HCT116 (cell line): ENCODE measurements around the gene TOMM34. TPM values are rescaled to one million over a fixed set of nuclear protein-coding genes. Genes with fewer than 3 reads are reported as not detected.

Experiments used
- ATAC-seq: fragments of 200-7000 bp; cut with Tn5 transposase; 2 replicates; pipeline ENCODE4 v1.9.1; 2020; ENCODE audit warnings: mild to moderate bottlenecking, moderate library complexity
- BruUV-seq: library from RNA; stranded (reverse); fragments of 400-500 nt; replicated peaks from 2 replicates; lab custom pipeline; 2021; lab: Mats Ljungman, UMichigan
- CTCF ChIA-PET: fragments of 300-600 bp; sonication (Branson Sonifier 250); formaldehyde crosslinking; loops from one replicate; lab custom pipeline; 2021; ENCODE audit warnings: antibody characterized with exemption; lab: Charles Lee
- POLR2A ChIA-PET: fragments of 300-600, 350-600 bp; sonication (Branson Sonifier 250); formaldehyde crosslinking; loops from one replicate; lab custom pipeline; 2021; ENCODE audit warnings: antibody characterized with exemption; lab: Charles Lee
- RAD21 ChIA-PET, 2 experiments: fragments of 300-600 bp; sonication (Branson Sonifier 250); formaldehyde crosslinking; loops; one replicate each; lab custom pipeline; 2023; ENCODE audit warnings: low total read pairs in 2 of 2; ENCODE audit not compliant: uncharacterized antibody in 2 of 2, unreplicated experiment in 2 of 2, low non-redundant PET in 1 of 2; lab: Charles Lee
- DNase-seq: peaks from one replicate; pipeline ENCODE4 v3.0.0-alpha.2; 2010; ENCODE audit warnings: low read depth, low spot score
- H2AFZ ChIP-seq: fragments of 200-600 bp; shearing (Covaris generic), sonication (generic); 2 replicates; pipeline ENCODE4 v1.6.1; 2017; ENCODE audit warnings: low read depth, mixed run types, mixed read lengths, antibody characterized with exemption, low read length; ENCODE audit not compliant: poor library complexity, severe bottlenecking
- H3K27ac ChIP-seq: 2 replicates; pipeline ENCODE4 v1.5.1; 2012; ENCODE audit warnings: low read depth, low read length
- H3K27me3 ChIP-seq: fragments of 200-600 bp; sonication (generic); 2 replicates; pipeline ENCODE4 v1.6.1; 2016; ENCODE audit warnings: mixed run types, low read length, mixed read lengths; ENCODE audit not compliant: insufficient read depth
- H3K36me3 ChIP-seq, 2 experiments: fragments of 200-500 bp in 1 of 2; fragments of 200-600 bp in 1 of 2; sonication (Bioruptor generic) in 1 of 2; sonication (generic) in 1 of 2; 2 replicates each; pipeline versions ENCODE4 v1.5.1 to v1.6.1; 2014 to 2016; ENCODE audit warnings: low read length in 2 of 2, inconsistent platforms in 1 of 2, mixed read lengths in 1 of 2, mixed run types in 1 of 2; ENCODE audit not compliant: insufficient read depth in 2 of 2, control insufficient read depth in 1 of 2
- H3K4me1 ChIP-seq, 2 experiments: fragments of 200-600 bp in 1 of 2; sonication (generic) in 1 of 2; 2 replicates each; pipeline versions ENCODE4 v1.5.1 to v1.6.1; 2012 to 2017; ENCODE audit warnings: low read length in 2 of 2, inconsistent platforms in 1 of 2, mild to moderate bottlenecking in 1 of 2, mixed read lengths in 1 of 2, mixed run types in 1 of 2, moderate library complexity in 1 of 2; ENCODE audit not compliant: insufficient read depth in 2 of 2, control insufficient read depth in 1 of 2
- H3K4me2 ChIP-seq: fragments of 200-600 bp; sonication (generic); 2 replicates; pipeline ENCODE4 v1.6.1; 2017; ENCODE audit warnings: mixed run types, low read length, mixed read lengths
- H3K4me3 ChIP-seq, 2 experiments: fragments of 200-600 bp in 1 of 2; sonication (generic) in 1 of 2; replicated peaks in 1 of 2; 2 replicates each; pipeline ENCODE4 v1.5.1; 2011 to 2016; ENCODE audit warnings: low read length in 2 of 2, control low read depth in 1 of 2, low read depth in 1 of 2, mild to moderate bottlenecking in 1 of 2, mixed read lengths in 1 of 2, mixed run types in 1 of 2
- H3K79me2 ChIP-seq: fragments of 200-600 bp; sonication (generic); 2 replicates; pipeline ENCODE4 v1.6.1; 2017; ENCODE audit warnings: mild to moderate bottlenecking, mixed run types, low read length, moderate library complexity, mixed read lengths; ENCODE audit not compliant: insufficient read depth
- H3K9ac ChIP-seq: fragments of 200-600 bp; sonication (generic); 2 replicates; pipeline ENCODE4 v1.6.1; 2016; ENCODE audit warnings: low read length, mixed read lengths
- H3K9me2 ChIP-seq: fragments of 200-600 bp; sonication (generic), shearing (Covaris generic); 2 replicates; pipeline ENCODE4 v1.6.1; 2017; ENCODE audit warnings: mixed run types, mild to moderate bottlenecking, moderate library complexity; ENCODE audit not compliant: insufficient read depth
- H3K9me3 ChIP-seq, 2 experiments: fragments of 200-500 bp in 1 of 2; fragments of 200-600 bp in 1 of 2; sonication (Bioruptor generic) in 1 of 2; sonication (generic) in 1 of 2; 2 replicates each; pipeline ENCODE4 v1.6.1; 2014 to 2017; ENCODE audit warnings: low read length in 2 of 2, mixed read lengths in 2 of 2, inconsistent platforms in 1 of 2, low read depth in 1 of 2, mild to moderate bottlenecking in 1 of 2, mixed run types in 1 of 2, moderate library complexity in 1 of 2; ENCODE audit not compliant: control insufficient read depth in 1 of 2, insufficient read depth in 1 of 2
- H4K20me1 ChIP-seq: fragments of 200-600 bp; sonication (generic), shearing (Covaris generic); 2 replicates; pipeline ENCODE4 v1.6.1; 2017; ENCODE audit warnings: mixed run types, mild to moderate bottlenecking, moderate library complexity; ENCODE audit not compliant: insufficient read depth
- CEBPB ChIP-seq: IDR thresholded peaks from 2 replicates; pipeline ENCODE4 v1.6.1; 2012; ENCODE audit warnings: low read depth
- CTCF ChIP-seq, 3 experiments: fragments of 200-600 bp in 1 of 3; sonication (generic) in 1 of 3; IDR thresholded peaks in 2 of 3; conservative IDR thresholded peaks in 1 of 3; 2 replicates each; pipeline ENCODE4 v1.5.1; 2012 to 2017; ENCODE audit warnings: low read depth in 2 of 3, low read length in 2 of 3, antibody characterized with exemption in 1 of 3, borderline replicate concordance in 1 of 3, control low read depth in 1 of 3, mild to moderate bottlenecking in 1 of 3, mixed read lengths in 1 of 3, mixed run types in 1 of 3, moderate library complexity in 1 of 3; ENCODE audit not compliant: insufficient read depth in 1 of 3
- EGR1 ChIP-seq: IDR thresholded peaks from 2 replicates; pipeline ENCODE4 v1.6.1; 2012; ENCODE audit warnings: low read depth
- ELF1 ChIP-seq: IDR thresholded peaks from 2 replicates; pipeline ENCODE4 v1.6.1; 2012; ENCODE audit warnings: low read depth, borderline replicate concordance
- EZH2 ChIP-seq: fragments of 200-600 bp; sonication (generic); IDR thresholded peaks from 2 replicates; pipeline ENCODE4 v1.6.1; 2017; ENCODE audit warnings: antibody characterized with exemption, mixed run types
- FOSL1 ChIP-seq: IDR thresholded peaks from 2 replicates; pipeline ENCODE4 v1.6.1; 2012; ENCODE audit warnings: low read depth
- POLR2AphosphoS5 ChIP-seq: IDR thresholded peaks from 2 replicates; pipeline ENCODE4 v1.6.1; 2011; ENCODE audit warnings: mild to moderate bottlenecking, low read depth, low read length, moderate library complexity
- RAD21 ChIP-seq: IDR thresholded peaks from 2 replicates; pipeline ENCODE4 v1.6.1; 2012; ENCODE audit warnings: low read depth, mild to moderate bottlenecking
- SP1 ChIP-seq: IDR thresholded peaks from 2 replicates; pipeline ENCODE4 v1.6.1; 2012; ENCODE audit warnings: low read depth
- YY1 ChIP-seq: IDR thresholded peaks from 2 replicates; pipeline ENCODE4 v1.6.1; 2011; ENCODE audit warnings: low read length, low read depth, moderate library complexity, mild to moderate bottlenecking; ENCODE audit not compliant: insufficient replicate concordance; ENCODE audit errors: extremely low read depth
- ZBTB33 ChIP-seq: IDR thresholded peaks from 2 replicates; pipeline ENCODE4 v1.6.1; 2011; ENCODE audit warnings: mild to moderate bottlenecking, low read length, moderate library complexity; ENCODE audit not compliant: insufficient replicate concordance; ENCODE audit errors: extremely low read depth
- ZNF274 ChIP-seq: fragments of 200-500 bp; sonication (Bioruptor generic); IDR thresholded peaks from 2 replicates; pipeline ENCODE4 v1.6.1; 2014; ENCODE audit warnings: mild to moderate bottlenecking, low read depth, low read length, inconsistent platforms
- intact Hi-C: fragments of 100-400 bp; cut with micrococcal nuclease; formaldehyde crosslinking; loops from 2 replicates; pipeline ENCODE4 v1.10.0; 2022
- total RNA-seq: library from RNA; stranded (reverse); gene quantifications from one replicate; pipeline ENCODE4 v1.2.1, GENCODE V29; 2021; ENCODE audit not compliant: unreplicated experiment
- TF ChIP-seq, protein P1 (sequence below): IDR thresholded peaks from 2 replicates; pipeline ENCODE4 v1.6.1; 2012
- TF ChIP-seq, protein P2 (sequence below): IDR thresholded peaks from 2 replicates; pipeline ENCODE4 v1.6.1; 2012; ENCODE audit warnings: low read depth

The TOMM34 gene
- total RNA-seq, 1 experiment from 2014 or later: 51.7 TPM

DNA sequence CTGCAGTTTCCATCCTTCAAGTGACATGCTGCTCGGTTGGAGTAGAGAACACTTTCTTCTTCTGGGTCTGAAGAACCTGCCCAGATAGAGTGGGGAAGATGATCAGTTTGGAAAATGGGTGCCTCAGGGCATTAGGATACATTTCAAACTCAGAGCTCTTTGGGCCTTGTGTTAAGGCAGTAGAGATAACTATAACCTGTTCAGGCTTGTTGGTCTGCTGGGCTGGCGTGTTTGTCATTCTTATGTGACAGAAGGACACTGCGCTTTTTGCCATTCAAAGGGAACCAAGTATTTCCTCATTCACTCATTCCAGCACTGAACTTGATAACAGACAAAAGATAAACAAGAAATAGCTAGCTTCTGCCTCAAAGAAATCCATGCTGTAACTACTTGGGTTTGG lies 3.8 kb downstream of the TOMM34 start (continued):
- TF ChIP-seq ZBTB33: no peak
- TF ChIP-seq, all 23 proteins: peak for 0

GRCh38 chr20:44955270-44955669 lies 4.9 kb downstream of the TOMM34 start:
- H3K9me3 ChIP-seq: no peaks in the 10 kb centered on the region
- intact Hi-C loops: no loop called here
- no peaks in the 10 kb centered on the region; the same call in 1 of the 2 replicates for H4K20me1 ChIP-seq
- ChIA-PET CTCF (no interaction called here), POLR2A (no interaction called here), RAD21 (no interaction called here)
- ATAC-seq: no peak
- no TSS peak for BruUV-seq
- no peak overlapping the region for H3K4me2 ChIP-seq
- no peak overlapping the region for H3K9ac ChIP-seq
- H3K79me2 ChIP-seq: peaks cover 46% of the 10 kb centered on the region
- no peak overlapping the region for H3K4me3 ChIP-seq
- H3K4me1 ChIP-seq: peaks cover 6 to 11% of the 10 kb centered on the region in 2 experiments; a peak in 3 of 4 replicates
- no peaks in the 10 kb centered on the region for H3K27me3 ChIP-seq
- H3K27ac ChIP-seq: no peak overlapping the region
- no peaks in the 10 kb centered on the region for H3K9me2 ChIP-seq
- H2AFZ ChIP-seq: no peak overlapping the region
- H3K36me3 ChIP-seq: peaks cover 53 to 66% of the 10 kb centered on the region in 2 experiments; a peak in 3 of 4 replicates
- DNase-seq: no peak
- TF ChIP-seq, protein P1, sequence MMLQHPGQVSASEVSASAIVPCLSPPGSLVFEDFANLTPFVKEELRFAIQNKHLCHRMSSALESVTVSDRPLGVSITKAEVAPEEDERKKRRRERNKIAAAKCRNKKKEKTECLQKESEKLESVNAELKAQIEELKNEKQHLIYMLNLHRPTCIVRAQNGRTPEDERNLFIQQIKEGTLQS: no peak
- no peak for TF ChIP-seq RAD21
- no peak for TF ChIP-seq CEBPB
- no peak for TF ChIP-seq SP1
- no peak for TF ChIP-seq ZBTB33
- TF ChIP-seq, protein P2, sequence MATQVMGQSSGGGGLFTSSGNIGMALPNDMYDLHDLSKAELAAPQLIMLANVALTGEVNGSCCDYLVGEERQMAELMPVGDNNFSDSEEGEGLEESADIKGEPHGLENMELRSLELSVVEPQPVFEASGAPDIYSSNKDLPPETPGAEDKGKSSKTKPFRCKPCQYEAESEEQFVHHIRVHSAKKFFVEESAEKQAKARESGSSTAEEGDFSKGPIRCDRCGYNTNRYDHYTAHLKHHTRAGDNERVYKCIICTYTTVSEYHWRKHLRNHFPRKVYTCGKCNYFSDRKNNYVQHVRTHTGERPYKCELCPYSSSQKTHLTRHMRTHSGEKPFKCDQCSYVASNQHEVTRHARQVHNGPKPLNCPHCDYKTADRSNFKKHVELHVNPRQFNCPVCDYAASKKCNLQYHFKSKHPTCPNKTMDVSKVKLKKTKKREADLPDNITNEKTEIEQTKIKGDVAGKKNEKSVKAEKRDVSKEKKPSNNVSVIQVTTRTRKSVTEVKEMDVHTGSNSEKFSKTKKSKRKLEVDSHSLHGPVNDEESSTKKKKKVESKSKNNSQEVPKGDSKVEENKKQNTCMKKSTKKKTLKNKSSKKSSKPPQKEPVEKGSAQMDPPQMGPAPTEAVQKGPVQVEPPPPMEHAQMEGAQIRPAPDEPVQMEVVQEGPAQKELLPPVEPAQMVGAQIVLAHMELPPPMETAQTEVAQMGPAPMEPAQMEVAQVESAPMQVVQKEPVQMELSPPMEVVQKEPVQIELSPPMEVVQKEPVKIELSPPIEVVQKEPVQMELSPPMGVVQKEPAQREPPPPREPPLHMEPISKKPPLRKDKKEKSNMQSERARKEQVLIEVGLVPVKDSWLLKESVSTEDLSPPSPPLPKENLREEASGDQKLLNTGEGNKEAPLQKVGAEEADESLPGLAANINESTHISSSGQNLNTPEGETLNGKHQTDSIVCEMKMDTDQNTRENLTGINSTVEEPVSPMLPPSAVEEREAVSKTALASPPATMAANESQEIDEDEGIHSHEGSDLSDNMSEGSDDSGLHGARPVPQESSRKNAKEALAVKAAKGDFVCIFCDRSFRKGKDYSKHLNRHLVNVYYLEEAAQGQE: no peak
- no peak for TF ChIP-seq EGR1
- TF ChIP-seq POLR2AphosphoS5: no peak
- TF ChIP-seq EZH2: no peak
- no peak for TF ChIP-seq ELF1
- no peak for TF ChIP-seq FOSL1
- TF ChIP-seq ZNF274: no peak
- no peak for TF ChIP-seq CTCF (IDR thresholded peaks at IDR 0.05 in 2 of 3, conservative IDR thresholded peaks at IDR 0.05 in 1 of 3; ENCODE audit: borderline replicate concordance in 1 of 3, insufficient read depth in 1 of 3, low read depth in 2 of 3, low read length in 2 of 3)
- TF ChIP-seq YY1: no peak
